ENCODE measurements around the gene CNOT6.

Gene CNOT6

DNA sequence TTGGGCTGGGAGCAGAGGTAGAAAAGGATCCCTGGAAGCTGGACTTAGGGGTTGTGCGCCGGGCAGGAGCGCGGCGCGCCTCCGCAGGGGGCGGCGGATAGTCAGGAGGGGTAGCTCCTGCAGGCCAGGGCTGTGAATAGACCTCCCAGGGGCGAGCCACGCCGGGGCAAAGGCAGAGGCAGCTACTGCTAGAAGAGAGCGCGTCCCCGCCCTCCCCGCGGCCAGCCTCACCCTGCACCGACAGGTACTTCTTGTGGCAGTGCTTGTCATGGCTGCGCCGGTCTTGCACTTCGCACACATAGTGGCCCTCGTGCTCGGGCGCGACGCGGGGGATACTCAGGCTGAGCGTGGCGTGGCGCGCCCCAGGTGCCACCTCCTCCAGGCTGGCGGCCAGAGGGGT, 127.1 kb downstream of the CNOT6 start:
- DNase-seq (ENCODE audit: low spot score): no peak

GRCh38 chr5:180622910-180623309, 128.7 kb downstream of the CNOT6 start:
- DNase-seq (ENCODE audit: low spot score): no peak

GRCh38 chr5:180623411-180623834, 129.2 kb downstream of the CNOT6 start:
- no peak for DNase-seq (ENCODE audit: low spot score)

- DNase-seq (ENCODE audit: low spot score): no peak
Observed at GRCh38 chr5:180623844-180624243, 129.7 kb downstream of the CNOT6 start.

GRCh38 chr5:180624587-180624986, 130.4 kb downstream of the CNOT6 start:
- no peak for DNase-seq (ENCODE audit: low spot score)

- DNase-seq (ENCODE audit: low spot score): no peak
Observed at GRCh38 chr5:180625125-180625790, 131.1 kb downstream of the CNOT6 start.

- no peak for DNase-seq (ENCODE audit: low spot score)
Observed at GRCh38 chr5:180625791-180626660, 131.8 kb downstream of the CNOT6 start.

- no peak for DNase-seq (ENCODE audit: low spot score)
Observed at GRCh38 chr5:180626661-180627385, 132.6 kb downstream of the CNOT6 start.

DNA sequence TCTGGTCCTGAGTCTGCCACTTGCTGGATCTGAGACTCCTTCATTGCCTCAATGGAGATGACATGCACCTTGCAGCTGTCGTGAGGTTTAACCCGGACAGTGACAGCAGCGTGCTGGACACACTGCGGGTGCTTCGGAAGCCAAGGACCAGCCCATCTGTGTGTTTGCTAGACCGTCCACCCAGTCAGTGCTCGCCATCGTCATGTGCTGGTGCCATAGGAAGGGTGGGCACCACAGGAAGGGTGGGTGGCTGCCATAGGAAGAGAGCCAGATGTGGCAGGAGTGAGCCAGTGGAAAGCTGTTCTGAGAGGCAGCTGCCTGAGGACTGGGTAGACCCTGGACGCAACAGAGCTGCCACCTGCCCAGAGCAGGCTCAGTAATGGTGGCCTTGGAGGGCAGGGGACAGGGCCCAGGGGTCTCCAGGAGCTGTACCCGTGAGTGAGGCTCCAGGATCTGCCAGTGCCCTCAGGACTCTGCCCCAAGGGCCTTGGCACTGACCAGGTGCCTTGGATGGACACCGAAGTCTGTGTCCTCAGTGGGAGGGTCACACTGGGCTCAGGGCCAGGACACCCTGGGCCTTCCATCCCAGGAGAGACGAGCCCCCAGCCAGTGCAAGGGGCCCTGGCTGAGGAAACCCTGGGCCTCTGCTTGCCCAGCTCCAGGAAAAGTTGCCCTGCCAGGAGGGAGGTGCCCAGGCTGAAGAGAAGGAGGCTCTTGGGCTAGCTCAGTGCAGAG, 133.4 kb downstream of the CNOT6 start:
- no peak for DNase-seq (ENCODE audit: low spot score)

All from left forelimb (tissue), 1 donor.